Hepatocyte (in vitro differentiated cells): ENCODE results near the gene SART3. TPM values are rescaled to one million over a fixed set of nuclear protein-coding genes. Genes with fewer than 3 reads are reported as not detected.

Experiments used
- DNase-seq: peaks from one replicate; pipeline ENCODE4 v3.0.0-alpha.2; 2016; ENCODE audit warnings: low spot score
- H2AFZ ChIP-seq: fragments of 200-600 bp; sonication (generic); 2 replicates; pipeline ENCODE4 v1.6.0; 2016; ENCODE audit warnings: antibody characterized with exemption, mild to moderate bottlenecking
- H3K27ac ChIP-seq: fragments of 200-600 bp; sonication (generic); 2 replicates; pipeline ENCODE4 v1.5.1; 2016; ENCODE audit warnings: mild to moderate bottlenecking
- H3K27me3 ChIP-seq: fragments of 200-600 bp; sonication (generic); 2 replicates; pipeline ENCODE4 v1.6.1; 2016
- H3K36me3 ChIP-seq: fragments of 200-600 bp; sonication (generic); replicated peaks from 2 replicates; pipeline ENCODE4 v1.5.1; 2016; ENCODE audit warnings: low read depth; ENCODE audit not compliant: insufficient read depth
- H3K4me1 ChIP-seq: fragments of 200-600 bp; sonication (generic); 2 replicates; pipeline ENCODE4 v1.5.1; 2016; ENCODE audit warnings: mild to moderate bottlenecking, moderate library complexity; ENCODE audit not compliant: insufficient read depth
- H3K4me2 ChIP-seq: fragments of 200-600 bp; sonication (generic); 2 replicates; pipeline ENCODE4 v1.6.0; 2016
- H3K4me3 ChIP-seq: fragments of 200-600 bp; sonication (generic); 2 replicates; pipeline ENCODE4 v1.5.1; 2016; ENCODE audit warnings: mild to moderate bottlenecking
- H3K79me2 ChIP-seq: fragments of 200-600 bp; sonication (generic); 2 replicates; pipeline ENCODE4 v1.6.0; 2017; ENCODE audit warnings: mild to moderate bottlenecking
- H3K9me2 ChIP-seq: fragments of 200-600 bp; sonication (generic); replicated peaks from 2 replicates; pipeline ENCODE4 v1.6.0; 2017; ENCODE audit warnings: mild to moderate bottlenecking; ENCODE audit not compliant: insufficient read depth
- H3K9me3 ChIP-seq: fragments of 200-600 bp; sonication (generic); 2 replicates; pipeline ENCODE4 v1.5.1; 2016; ENCODE audit warnings: low read depth, mild to moderate bottlenecking
- H4K20me1 ChIP-seq: fragments of 200-600 bp; sonication (generic); 2 replicates; pipeline ENCODE4 v1.6.0; 2016; ENCODE audit warnings: mild to moderate bottlenecking; ENCODE audit not compliant: insufficient read depth, poor library complexity, severe bottlenecking
- EZH2 ChIP-seq: fragments of 200-600 bp; sonication (generic); IDR thresholded peaks from 2 replicates; pipeline ENCODE4 v1.6.1; 2016; ENCODE audit warnings: antibody characterized with exemption, mild to moderate bottlenecking, borderline replicate concordance
- EZH2phosphoT487 ChIP-seq: fragments of 200-600 bp; sonication (generic); IDR thresholded peaks from one replicate; pipeline ENCODE4 v1.6.1; 2018; ENCODE audit warnings: antibody characterized with exemption, mild to moderate bottlenecking, low read depth, moderate library complexity; ENCODE audit not compliant: unreplicated experiment, severe bottlenecking
- WGBS: methylation state at CpG from one replicate; pipeline ENCODE4 v1.1.6; 2016; ENCODE audit warnings: low lambda C conversion rate; ENCODE audit errors: missing lambda C conversion rate; 5-methylcytosine and 5-hydroxymethylcytosine counted together
- polyA plus RNA-seq: library from polyadenylated mRNA; unstranded; fragments of >200 nt; fragmentation: Nextera tagmentation; extraction: Ambion mirVana; gene quantifications from 2 replicates; pipeline ENCODE4 v1.2.1, GENCODE V29; 2016
- total RNA-seq: library from RNA; depleted of rRNA; stranded (reverse); fragments of >200 nt; gene quantifications from 2 replicates; pipeline ENCODE4 v1.2.3, GENCODE V29; 2014
- TF ChIP-seq, protein P1 (sequence below): fragments of 200-600 bp; sonication (generic); IDR thresholded peaks from 2 replicates; pipeline ENCODE4 v1.5.1; 2016; ENCODE audit warnings: antibody characterized with exemption, mild to moderate bottlenecking; ENCODE audit not compliant: poor library complexity

The SART3 gene
- total and polyA plus RNA-seq, 2 experiments from 2014 or later: 25.0 to 60.4 TPM

DNA sequence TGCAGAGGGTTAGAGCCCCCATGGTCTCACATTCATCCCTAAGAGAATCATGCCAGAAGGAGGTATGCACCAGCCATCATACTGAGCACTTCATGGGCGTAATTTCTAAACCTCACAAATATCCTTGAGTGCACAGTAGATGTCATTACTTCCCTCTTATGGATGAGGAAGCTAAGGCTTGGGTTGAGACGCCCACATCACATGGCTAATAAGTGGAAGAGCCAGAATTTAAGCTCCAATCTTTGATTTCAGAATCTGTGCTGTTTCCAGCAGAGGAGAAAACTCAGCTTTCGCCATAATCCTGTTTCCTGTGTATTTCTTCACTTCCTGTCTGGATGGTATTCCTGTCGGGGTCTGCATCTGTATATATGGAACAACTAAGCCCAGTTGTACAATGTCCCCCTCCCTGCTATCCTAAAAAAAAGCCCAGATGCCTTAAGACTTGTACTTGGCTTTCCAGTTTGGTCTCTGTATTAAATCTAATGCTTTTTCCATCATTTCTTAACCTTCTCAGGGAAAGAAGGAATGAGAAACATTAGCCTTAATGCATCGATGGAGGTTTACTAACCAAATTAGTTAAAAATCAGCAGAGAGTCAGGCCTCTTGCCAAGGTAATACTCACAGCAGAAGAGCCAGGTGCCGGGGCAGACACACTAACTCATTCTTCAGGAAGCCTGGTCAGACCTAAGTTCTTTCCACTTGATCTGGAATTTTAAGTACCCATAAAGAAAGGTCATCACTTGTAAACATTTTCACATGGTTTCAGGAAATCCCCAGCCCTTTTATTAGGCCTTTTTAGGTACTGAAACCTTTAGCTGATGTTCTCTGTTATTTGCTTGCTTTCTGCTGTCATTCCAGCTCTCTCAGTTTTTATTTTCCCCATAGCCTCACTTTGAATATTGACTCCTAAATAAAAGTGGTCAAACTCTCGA, 6.7 kb upstream of the SART3 start:
- 74% methylated on average over 7 of the region's 7 CpGs for WGBS
- Histone ChIP-seq H3K4me3 (no peak overlapping the region), H3K4me2 (no peak overlapping the region), H3K36me3 (no peaks in the 10 kb centered on the region), H3K4me1 (peaks cover 9% of the 10 kb centered on the region), H2AFZ (no peak overlapping the region), H3K9me2 (no peaks in the 10 kb centered on the region), H3K27ac (peak overlapping the region; percentile 67), H4K20me1 (no peaks in the 10 kb centered on the region), H3K79me2 (peaks cover 22% of the 10 kb centered on the region), H3K9me3 (no peaks in the 10 kb centered on the region), H3K27me3 (no peaks in the 10 kb centered on the region)
- DNase-seq: no peak
- no peak for TF ChIP-seq EZH2
- TF ChIP-seq EZH2phosphoT487: no peak
- TF ChIP-seq, protein P1, sequence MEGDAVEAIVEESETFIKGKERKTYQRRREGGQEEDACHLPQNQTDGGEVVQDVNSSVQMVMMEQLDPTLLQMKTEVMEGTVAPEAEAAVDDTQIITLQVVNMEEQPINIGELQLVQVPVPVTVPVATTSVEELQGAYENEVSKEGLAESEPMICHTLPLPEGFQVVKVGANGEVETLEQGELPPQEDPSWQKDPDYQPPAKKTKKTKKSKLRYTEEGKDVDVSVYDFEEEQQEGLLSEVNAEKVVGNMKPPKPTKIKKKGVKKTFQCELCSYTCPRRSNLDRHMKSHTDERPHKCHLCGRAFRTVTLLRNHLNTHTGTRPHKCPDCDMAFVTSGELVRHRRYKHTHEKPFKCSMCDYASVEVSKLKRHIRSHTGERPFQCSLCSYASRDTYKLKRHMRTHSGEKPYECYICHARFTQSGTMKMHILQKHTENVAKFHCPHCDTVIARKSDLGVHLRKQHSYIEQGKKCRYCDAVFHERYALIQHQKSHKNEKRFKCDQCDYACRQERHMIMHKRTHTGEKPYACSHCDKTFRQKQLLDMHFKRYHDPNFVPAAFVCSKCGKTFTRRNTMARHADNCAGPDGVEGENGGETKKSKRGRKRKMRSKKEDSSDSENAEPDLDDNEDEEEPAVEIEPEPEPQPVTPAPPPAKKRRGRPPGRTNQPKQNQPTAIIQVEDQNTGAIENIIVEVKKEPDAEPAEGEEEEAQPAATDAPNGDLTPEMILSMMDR: no peak

DNA sequence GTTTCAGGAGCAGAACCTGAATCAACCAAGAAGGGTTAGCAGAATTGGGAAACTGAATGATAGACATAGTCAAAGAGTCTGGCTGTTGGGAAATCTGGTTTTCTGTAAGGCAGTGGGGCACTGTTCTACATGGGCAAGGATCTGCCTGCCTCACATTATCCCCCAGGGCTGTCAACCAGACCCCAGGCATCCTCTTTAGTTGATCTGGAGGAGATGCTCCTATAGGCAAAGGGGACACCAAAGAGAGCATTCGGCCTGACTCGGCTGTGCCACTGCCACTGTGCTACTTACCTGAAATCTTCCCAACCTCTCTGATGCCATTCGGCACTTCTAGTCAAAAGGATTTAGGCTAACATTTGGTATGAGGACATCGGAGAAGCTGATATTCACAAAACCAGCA, 5.5 kb upstream of the SART3 start:
- Histone ChIP-seq H3K36me3 (no peaks in the 10 kb centered on the region), H3K9me3 (no peaks in the 10 kb centered on the region), H4K20me1 (no peaks in the 10 kb centered on the region), H3K27ac (peak overlapping the region; percentile 67), H3K4me1 (peaks cover 9% of the 10 kb centered on the region), H3K79me2 (peaks cover 22% of the 10 kb centered on the region), H2AFZ (no peak overlapping the region), H3K27me3 (no peaks in the 10 kb centered on the region), H3K9me2 (no peaks in the 10 kb centered on the region), H3K4me2 (no peak overlapping the region), H3K4me3 (no peak overlapping the region)
- DNase-seq: no peak
- WGBS: 96% methylated on average over 4 of the region's 4 CpGs
- TF ChIP-seq, protein P1: no peak
- TF ChIP-seq EZH2: no peak
- TF ChIP-seq EZH2phosphoT487: no peak

DNA sequence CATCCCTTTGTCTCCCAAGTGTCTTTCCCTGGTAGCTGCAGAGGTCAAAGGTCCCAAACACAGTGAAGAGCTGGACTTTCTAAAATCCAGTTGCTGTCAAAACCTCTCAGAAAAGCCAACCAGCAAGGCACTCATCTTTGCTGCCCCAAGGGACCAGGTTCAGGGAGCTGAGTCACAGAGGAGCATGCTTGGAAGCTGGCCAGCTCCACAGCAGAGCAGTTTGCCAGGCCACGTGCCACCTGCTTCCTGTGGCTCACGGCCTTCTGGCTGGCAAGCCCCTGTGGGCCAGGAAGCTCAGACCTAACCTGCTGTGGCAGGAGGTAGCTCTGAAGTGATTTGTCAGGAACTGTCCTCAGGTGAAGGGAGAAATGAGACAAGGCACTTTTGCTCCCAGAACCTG, 5.0 kb upstream of the SART3 start:
- Histone ChIP-seq H3K9me3 (no peaks in the 10 kb centered on the region), H4K20me1 (no peaks in the 10 kb centered on the region), H3K27me3 (no peaks in the 10 kb centered on the region), H2AFZ (no peak overlapping the region), H3K36me3 (no peaks in the 10 kb centered on the region), H3K9me2 (no peaks in the 10 kb centered on the region), H3K4me3 (no peak overlapping the region), H3K79me2 (peaks cover 22% of the 10 kb centered on the region), H3K4me1 (peaks cover 5% of the 10 kb centered on the region), H3K4me2 (no peak overlapping the region), H3K27ac (peak overlapping the region; percentile 67)
- WGBS: 92% methylated on average over 2 of the region's 2 CpGs
- no peak for TF ChIP-seq EZH2phosphoT487
- no peak for DNase-seq

DNA sequence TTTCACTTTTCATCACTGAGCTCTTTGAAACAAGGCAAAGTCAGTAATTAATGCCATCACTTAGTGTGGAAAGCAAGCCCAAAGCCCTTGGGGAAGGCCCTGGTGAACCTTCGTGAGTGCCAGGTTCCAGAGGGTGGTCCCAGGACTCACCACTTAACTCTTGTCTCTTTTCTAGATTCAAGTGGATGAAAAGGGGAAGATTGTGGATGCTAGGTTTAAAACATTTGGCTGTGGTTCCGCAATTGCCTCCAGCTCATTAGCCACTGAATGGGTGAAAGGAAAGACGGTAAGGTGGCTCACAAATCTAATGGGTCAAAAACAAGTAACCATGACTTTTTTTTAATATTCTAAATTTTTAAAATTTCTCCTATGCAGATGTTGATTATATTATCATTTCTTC, 4.2 kb upstream of the SART3 start:
- TF ChIP-seq EZH2 (no peak), EZH2phosphoT487 (no peak)
- TF ChIP-seq, protein P1: no peak
- H3K4me2 ChIP-seq: no peak overlapping the region
- peaks cover 5% of the 10 kb centered on the region for H3K4me1 ChIP-seq
- no peaks in the 10 kb centered on the region for H4K20me1 ChIP-seq
- no peaks in the 10 kb centered on the region for H3K36me3 ChIP-seq
- no peaks in the 10 kb centered on the region for H3K27me3 ChIP-seq
- no peak for DNase-seq
- H3K4me3 ChIP-seq: no peak overlapping the region
- no peaks in the 10 kb centered on the region for H3K9me3 ChIP-seq
- H3K27ac ChIP-seq: no peak overlapping the region
- WGBS: 88% methylated on average over 3 of the region's 3 CpGs
- peaks cover 29% of the 10 kb centered on the region for H3K79me2 ChIP-seq
- no peaks in the 10 kb centered on the region for H3K9me2 ChIP-seq
- no peak overlapping the region for H2AFZ ChIP-seq
